ENCODE results near the gene TRIM41.
"Not testable (repeated sequence)": the region's sequence is repeated elsewhere in the genome, so short reads cannot be mapped to it uniquely, and the experiment has no call there.

The TRIM41 gene

DNA sequence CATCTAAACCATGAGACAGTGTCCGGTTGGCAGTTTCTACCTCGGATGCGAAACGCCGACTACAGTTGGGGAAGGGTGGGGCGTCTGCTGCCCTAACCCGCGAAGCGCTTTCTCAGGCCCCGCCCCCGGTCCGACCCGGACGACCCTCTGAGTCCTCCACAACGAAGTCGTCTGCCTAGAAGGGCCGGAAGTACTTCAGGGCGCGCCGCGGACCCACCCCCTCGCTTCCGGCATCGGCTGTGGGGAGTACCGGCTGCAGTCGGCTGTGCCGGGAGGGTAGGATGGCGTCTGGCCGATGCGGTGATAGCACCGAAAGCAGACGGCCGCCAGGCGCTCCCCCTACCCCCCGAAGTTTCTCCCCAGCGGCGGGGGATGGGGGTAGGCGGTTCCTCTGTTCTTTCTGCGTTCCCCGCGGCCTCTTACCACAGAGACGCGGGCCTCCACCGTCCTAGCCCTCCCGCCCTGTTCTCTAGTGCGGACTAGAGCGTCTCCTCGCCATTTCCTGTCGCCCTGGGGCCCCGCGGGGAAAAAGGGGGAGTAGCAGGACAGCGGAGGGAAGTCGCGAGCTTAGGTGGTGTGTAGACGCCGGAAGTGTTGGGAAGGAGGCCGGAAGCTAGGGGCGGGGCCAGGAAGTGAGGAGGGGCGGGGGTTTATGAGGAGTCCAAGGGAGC is at the start of gene TRIM41:
TSS of gene TRIM41 (plus strand) at position 224 of the 671 bp plus-strand sequence. CDS start 719 bp downstream, outside the sequence.
- DNase-seq: peak; percentile 93

DNA sequence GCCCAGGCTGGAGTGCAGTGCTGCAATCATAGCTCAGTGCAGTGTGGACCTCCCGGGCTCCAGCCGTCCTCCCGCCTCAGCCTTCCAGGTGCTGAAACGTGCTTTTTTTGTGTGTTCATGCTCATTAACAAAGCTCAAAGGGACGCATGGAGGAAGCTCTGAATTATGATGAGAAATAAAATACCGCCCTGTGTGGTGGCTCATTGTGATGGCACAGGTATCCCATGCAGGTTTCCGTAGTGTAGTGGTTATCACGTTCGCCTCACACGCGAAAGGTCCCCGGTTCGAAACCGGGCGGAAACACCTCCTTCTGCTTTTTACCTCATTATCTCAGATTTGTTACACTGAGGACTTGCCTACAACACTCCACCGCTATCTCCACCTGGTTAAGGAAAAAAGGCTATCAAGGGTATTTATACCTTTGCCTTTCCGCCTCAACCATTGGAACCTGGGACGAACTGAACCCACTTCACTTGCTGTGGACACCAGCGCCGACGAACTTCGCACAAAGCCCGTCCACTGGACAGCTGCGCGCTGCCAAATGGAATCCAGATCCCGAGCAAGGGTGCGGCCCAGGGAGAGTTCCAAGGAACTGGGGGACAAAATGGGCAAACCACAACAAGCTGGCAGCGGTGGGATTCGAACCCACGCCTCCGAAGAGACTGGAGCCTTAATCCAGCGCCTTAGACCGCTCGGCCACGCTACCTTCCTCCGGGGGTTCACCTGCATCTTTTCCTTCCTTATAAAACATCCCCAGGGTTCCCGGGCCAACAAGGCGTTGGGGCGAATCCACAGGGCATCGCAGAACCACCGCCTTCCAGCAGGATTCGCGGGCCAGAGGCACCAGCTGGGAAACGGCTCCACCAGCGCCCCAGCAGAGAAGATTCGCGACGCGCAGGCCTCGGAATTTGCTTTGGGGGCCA is 49.4 kb upstream of the TRIM41 start:
- DNase-seq: peak; percentile 54

DNA sequence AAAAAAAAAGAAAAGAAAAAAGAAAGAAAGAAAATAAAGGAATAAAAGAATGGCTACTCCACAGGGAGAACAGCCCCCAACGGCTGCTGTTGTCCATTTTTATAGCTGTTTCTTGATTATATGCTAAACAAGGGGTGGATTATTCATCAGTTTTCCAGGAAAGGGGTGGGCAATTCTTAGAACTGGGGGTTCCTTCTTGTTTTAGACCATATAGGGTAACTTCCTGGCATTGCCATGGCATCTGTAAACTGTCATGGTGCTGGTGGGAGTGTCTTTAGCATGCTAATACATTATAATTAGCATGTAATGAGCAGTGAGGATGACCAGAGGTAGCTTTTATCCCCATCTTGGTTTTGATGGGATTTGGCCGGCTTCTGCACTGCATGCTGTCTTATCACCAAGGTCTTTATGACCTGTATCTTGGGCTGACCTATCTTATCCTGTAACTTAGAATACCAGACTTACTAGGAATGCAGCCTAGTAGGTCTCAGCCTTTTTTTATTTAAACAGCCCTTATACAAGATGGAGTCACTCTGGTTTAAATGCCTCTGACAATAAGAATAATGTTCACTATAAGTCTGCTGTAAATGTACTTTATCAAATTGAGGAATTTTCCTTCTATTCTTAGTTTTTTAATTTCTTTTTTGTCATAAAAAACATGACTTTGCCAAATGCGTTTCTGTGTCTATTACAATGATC is 46.7 kb upstream of the TRIM41 start:
- no peak for DNase-seq

DNA sequence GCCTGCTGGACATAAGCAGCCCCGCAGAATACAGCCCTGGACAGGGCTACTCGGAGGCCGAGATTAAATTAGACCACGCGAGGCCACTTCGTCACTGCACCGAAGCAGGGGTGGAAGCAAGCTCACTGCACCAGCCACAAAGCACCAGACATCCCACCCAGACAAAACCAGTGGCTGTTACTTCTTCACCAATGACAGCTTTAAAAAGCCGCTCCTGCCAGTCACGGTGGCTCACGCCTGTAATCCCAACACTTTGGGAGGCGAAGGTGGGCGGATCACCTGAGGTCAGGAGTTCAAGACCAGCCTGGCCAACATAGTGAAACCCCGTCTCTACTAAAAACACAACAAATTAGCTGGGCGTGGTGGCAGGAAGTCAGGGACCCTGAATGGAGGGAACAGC is 45.5 kb upstream of the TRIM41 start:
- not testable (repeated sequence) for DNase-seq

DNA sequence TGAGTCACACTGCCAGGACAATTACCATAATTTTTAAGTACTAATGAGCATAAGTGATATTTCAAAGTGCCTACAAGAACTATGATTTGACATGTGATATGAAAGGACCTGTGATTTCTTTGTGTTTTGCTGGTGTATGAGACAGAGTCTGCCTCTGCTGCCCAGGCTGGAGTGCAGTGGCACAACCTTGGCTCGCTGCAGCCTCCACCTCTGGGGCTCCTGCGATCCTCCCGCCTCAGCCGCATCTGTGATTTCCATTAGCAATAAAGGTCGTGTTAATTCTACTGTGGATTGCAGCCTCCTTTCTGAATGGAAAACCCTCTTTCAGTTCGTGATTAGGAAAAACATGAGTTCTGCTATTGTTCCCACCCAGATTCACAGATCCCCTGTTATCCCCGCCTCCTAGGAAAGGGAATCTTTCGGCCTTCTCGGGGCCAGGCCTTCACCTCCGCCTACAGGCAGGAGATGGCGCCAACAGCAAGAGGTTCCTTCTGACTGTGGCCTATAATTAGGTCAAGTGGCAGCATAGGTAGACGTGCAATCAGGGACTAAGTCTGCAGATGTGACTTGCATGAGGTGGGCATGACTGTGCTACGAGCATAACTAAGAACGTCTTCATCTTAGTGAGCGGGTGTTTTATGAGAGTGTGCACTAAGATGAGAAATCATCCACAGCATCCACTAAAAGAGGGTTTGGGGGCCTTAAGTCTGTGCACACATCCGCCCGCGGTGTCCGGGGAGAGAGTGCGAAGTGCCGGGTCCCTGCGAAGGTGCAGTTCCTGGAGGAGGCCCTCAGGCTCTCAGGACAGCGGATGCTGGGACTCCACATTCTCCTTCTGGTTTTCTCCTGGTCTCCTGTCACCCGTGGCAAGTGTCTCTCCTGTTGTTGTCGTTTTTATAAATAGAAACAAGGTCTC is 41.2 kb upstream of the TRIM41 start:
- DNase-seq: no peak

DNA sequence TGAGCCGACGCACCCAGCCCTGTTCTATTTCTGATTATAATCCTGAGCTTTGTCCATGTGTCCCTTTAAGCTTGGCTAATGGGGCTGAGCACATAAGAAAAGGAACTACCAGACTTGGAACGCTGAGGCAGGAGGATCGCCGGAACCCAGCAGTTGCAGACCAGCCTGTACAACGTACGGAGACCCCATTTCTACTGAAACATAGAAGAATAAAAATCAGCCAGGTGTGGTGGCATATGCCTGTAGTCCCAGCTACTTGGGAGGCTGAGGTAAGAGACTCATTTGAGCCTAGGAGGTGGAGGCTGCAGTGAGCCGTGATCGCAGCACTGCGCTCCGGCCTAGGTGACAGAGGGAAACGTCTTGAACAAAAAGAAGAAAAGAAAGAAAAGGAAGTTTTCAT is 40.4 kb upstream of the TRIM41 start:
- DNase-seq: no peak

DNA sequence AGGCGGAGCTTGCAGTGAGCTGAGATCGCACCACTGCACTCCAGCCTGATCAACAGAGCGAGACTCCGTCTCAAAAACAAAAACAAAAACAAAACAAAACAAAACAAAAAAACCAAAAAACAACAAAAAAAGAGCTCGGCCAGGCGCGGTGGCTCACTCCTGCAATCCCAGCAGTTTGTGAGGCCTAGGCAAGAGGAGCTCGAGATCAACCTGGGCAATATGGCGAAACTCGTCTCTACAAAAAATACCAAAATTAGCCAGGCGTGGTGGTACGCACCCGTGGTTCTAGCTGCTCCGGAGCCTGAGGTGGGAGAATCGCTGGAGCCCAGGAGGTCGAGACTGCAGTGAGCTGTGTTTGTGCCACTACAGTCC is 38.2 kb upstream of the TRIM41 start:
- DNase-seq: no peak

DNA sequence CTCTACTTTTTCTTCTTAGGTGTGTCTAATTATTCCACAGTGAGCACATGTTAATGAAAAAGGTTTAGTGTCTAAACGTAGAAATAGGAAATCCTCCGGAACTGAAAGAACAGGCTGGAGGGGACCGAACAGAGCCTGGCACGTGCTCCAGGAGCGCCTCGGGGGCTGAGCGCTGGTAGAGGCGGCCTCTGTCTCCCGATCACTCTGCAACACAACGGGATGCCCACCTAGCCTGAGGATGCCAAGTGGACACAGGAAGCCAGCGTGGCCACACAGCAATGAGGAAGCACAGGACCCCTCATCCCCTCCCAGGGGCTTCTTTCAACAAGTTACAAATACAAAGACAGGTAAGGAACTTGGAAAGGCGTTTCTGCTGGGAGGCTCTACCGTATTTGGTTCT is 37.5 kb upstream of the TRIM41 start:
- no peak for DNase-seq

DNA sequence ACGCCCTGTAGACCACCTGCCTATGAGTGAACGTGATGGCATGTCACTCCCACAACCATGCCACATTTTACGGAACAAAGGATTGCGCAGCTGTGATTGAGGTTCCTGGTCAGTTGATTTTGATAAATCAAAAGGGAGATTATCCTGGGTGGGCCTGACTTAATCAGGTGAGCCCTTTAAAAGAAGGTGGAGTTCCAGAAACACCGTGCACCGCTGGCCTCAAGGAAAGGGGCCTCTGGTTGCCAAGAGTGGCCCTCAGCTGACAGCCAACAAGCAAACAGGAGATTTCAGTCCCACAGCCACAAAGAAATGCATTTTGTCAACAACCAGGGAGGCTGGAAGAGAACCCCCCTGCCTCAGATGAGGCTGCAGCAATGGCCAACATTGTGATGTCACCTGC is 37.1 kb upstream of the TRIM41 start:
- DNase-seq: no peak

DNA sequence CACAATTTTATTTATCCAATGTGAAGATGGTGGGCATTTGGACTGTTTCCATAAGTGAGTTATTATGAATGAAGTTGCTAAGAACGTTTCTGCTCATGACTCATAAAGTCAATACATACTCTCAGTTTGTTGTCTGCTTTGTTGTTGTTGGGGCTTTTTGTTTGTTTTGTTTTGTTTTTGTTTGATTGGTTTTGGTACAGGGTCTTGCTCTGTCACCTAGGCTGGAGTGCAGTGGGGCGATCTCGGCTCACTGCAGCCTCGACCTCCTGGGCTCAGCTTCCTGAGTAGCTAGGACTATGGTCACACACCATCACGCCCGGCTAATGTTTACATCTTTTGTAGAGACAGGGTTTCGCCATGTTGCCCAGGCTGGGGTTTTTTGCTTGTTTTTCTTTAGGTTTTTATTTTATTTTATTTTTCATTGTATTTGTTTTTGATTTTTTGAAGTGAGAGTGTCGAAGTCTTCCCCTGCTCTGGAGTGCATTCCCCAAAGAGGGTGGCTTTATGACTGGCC is 36.0 kb upstream of the TRIM41 start:
- DNase-seq: no peak

DNA sequence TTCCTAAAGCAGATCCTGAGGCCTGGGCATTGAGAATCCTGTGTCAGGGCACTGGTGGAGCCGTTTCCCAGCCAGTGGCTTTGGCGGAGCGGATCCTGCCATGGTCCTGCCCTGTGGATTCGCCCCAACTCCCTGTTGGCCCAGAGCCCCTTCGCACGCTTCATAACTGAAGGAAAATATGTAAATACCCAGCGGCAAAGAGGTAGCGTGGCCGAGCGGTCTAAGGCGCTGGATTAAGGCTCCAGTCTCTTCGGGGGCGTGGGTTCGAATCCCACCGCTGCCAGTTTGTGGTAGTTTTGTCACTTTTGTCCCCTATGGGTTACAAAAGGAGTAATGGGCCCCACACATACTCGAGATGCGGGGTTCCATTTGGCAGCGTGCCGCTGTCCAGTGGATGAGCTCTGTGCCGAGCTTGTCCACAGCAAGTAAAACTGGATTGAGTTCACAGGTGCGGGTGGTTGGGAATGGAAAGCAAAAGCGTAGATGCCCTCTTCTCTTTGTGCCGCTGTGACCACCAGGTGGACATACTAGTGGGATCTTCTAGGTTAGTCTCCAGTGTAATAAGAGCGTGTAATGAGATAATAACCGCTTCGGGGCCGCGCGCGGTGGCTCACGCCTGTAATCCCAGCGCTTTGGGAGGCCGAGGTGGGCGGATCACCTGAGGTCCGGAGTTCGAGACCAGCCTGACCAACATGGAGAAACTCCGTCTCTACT is 35.4 kb upstream of the TRIM41 start:
- DNase-seq: peak; percentile 36

DNA sequence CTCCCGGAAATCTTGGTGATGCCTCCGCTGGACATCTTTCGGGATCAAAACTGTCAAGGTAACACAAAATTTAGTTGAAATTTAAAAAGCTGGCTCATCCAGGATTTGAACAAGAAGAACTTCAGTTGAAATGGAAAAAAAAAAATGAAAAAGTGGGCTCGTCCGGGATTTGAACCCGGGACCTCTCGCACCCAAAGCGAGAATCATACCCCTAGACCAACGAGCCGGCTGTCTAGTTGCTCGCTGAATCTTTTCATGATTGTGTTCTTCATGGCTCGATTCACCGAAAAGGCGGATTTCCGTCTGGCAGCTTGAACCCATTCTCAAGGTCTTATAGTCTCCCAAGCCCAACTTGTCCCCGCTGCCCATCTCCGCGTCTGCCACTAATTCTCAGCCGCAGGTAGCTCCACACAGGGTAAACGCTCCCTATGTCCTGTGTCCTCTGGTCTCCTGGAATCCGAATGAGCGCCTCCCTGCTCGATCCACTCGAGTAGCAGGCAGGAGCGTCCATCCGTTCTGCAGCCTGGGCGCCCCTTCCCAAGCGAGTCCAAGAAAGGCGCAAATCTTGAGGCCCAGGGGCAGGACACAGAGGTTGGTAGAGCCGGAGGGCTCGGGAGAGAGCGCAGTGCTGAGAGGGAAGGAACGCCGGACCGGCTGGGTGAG is 34.2 kb upstream of the TRIM41 start:
- DNase-seq: peak; percentile 87

DNA sequence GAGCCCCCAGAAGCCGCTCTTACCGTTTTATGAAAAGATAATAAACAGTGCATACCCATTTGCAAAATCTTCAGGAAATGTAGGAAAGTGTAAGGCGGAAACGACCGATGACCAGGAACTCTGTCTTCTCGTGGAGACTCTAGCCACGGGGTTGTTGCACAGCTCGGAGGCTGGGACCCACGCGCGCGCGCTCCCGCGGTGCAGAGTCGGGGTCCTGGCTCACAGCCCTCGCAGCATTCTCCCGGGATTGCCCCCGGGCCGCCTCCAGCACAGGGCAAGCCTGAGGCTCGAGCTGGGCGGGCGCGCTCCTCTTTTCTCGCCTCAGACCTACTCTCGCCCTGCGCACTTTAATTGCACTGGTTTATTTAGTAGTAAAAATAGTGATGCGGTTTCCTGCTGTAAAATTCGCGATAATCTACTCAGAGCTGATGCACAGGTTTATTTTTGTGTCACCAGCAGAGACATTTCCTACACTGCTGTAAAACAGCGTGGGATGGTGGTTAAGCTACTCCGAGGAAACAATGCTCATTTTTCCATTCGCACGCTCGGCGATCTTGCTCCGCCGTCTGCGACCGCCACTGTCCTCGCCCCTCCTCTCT is 33.6 kb upstream of the TRIM41 start:
- peak; percentile 58 for DNase-seq

DNA sequence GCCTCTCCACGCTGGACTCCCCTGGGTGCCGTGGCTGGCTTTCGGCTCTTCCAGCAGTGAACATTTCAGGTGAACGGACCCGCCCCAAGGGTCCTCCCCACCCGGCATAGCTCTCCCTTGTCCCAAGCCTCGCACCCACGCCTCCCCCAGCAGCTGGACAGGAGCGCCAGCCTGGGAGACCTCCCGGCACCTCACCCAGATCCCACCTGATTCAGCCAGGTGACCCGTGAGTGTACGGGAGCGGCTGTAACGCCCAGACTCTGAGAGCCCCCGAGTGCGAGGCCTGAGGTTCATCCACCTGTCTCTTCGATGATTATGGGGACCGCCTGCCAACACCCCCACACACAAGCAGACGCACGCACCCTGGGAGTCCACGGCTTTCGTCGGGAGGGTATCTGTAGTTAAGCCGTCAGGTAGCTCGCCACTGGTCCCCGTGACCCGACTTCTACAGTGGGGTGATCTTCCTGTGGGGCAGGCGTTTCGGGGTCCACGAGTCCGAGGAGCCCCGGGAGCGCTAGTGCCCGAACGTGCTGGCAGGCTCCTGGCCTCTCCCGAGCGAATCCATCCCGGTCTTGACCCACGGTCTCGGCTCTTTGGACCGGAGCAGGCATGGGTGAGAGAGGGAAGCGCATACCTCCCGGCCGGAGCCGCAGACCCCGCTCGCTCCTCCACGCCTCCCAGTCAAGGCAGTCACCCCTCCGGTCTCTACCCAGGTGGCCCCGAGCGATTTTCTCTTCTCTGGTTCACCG is 32.9 kb upstream of the TRIM41 start:
- DNase-seq: peak; percentile 46

DNA sequence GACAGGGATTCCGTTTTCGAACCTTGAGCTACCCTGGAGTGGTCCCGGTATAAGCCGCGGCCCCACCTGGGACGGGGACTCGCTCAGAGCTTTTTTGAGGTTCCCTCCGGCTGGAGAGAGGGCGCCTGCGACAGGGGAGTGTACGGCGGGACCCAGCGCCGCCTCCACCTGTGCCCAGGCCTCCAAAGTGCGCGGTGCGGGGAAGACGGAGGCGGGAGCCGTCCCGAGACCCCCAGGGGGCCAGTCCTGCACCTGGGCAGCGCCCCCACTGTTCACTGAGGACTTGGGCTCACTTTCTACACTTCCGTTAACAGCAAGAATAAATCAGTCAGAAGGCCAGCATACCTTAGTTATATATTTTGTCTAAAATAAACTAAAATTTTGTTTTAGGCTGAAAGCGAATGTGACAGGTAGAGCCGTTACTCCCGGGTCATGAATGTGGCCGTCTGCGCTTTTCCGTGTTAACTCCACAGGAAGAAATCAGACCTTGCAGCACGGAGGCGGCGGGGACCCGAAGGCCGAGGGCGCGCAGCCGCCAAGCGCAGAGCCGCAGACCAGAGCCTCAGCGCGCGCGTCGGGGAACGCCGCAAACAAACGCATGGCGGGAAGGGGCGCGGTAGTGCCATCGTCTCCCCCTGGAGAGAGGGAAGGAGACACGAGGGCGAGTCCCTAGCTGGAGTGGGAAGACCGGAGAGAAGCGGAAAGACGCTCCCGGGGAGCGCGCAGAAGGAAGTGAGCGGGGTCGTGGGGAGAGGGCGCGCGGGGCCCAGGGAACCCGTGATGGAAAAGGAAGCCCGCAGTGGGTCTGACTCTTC is 32.2 kb upstream of the TRIM41 start:
- DNase-seq: peak; percentile 26

DNA sequence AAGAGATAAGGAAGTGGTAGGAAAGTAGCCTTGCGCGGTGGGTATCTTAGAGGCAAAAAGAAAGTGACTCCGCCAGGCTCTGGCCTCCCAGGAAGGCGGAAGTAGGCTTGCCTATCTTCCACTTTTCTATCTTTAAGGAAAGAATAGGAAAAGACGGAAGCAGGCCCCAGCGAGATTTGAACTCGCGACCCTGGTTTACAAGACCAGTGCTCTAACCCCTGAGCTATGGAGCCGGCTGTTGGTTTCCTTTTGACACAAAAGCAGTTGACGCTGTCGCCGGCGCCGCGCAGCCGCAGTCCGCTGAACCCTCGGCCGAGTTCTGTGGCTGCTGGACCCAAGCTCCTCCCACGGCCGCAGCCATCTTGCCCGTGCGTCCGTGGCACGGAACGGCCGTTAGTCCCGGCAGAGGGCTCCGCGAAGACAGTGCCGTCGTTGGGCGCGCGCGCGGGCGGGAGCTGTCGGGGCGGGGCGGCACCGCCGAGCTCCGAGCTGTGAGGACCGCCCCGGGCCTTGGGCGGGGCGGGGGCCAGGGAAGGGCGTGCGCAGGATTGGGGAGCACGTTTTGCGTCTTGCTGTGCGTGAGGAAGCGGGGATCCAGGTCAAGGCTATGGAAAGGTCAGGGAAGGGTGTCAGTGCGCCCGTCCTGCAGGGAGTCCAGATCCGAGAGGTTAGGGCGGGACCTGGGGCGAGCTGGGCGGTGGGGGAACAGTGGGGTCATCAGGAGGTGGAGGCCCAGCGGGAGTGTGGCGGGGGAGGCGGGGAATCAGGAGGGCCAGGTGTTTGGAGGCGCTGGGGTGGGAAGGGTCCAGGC is 31.4 kb upstream of the TRIM41 start:
- peak; percentile 96 for DNase-seq

DNA sequence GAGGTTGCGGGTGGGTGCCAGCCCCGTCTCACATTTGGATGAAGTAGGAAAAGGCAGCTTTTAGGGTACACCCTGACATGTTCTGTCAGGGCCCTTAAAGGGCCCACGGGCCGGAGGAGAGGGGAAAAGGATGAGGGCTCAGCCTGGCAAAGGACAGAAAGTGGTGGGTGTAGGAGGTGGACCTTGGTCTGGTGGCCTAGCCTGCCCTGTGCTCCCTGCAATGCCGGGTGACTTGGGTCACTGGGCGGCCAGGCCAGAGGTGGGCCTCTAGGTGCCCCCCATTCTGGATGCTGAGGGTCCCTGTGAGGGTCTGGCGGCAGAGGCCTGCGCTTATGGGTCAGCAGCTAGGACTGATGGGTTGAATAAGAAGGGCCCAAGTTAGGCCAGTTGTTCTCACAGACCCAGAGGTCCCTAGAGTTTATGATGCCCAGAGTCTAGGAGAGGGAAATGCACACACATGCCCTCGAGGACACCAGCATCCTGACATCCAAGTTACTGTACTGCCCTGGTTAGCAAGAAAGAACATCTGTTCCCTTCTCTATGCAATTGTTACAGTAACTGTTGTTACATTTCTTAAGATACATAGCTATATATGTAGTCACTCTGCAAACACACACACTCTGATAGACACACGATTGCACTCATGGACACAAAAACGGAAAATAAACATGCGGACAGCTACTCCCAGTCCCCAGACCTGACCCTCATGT is 30.6 kb upstream of the TRIM41 start:
- no peak for DNase-seq
